Hematopoietic multipotent progenitor cell treated with erythropoietin and hydrocortisone succinate and interleukin-3 and kit ligand, for 15 days (in vitro differentiated cells): ENCODE measurements around the gene KRTAP3-2.

Experiments used
- DNase-seq: peaks from one replicate; pipeline ENCODE4 v3.0.0-alpha.2; 2015; ENCODE audit warnings: low spot score

KRTAP3-2 gene

GRCh38 chr17:41010441-41010840, 10.7 kb upstream of the KRTAP3-2 start:
- no peak for DNase-seq

DNA sequence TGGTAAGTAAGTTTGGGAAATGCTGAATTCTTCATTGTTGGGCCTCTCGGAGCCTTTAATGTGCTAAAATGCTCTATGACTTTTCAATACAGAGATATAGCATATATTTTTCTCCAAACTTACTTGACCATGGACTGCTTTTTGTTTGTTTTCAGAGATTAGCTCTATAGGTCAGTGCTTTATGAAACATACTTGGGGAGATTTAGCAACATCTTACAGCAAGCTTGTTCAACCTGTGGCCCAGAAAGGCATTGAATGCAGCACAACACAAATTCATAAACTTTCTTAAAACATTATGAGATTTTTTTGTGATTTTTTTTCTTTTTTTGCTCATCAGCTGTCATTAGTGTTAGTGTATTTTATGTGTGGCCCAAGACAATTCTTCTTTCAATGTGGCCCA, 10.2 kb upstream of the KRTAP3-2 start:
- no peak for DNase-seq

DNA sequence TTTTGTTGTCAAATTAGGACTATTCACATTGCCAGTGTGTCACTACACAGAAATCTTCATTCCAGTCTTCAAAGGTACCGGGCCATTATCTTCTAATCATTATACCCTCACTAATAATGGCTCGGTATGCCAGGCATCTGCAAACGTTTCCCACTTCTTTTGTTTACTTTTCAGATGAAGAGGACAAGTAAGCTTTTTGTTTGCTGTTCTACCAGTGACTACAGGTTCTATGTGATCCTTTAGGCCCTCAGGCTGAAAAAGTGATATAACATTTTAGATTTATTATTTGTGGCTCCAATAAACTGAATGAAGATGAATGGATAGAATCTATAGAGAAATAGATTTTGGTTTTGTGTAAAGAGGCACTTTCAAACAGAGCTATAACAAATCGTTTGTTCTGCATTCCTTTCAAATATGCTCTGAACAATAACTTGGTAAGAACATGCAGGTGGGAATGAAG, 9.6 kb upstream of the KRTAP3-2 start:
- no peak for DNase-seq

- DNase-seq = no peak
Observed at GRCh38 chr17:41008811-41009210, 9.1 kb upstream of the KRTAP3-2 start, which contains the start of gene KRTAP3-1. KRTAP3-1 (minus strand) TSS chr17:41009128; CDS start chr17:41009074, 54 bp downstream.

- no peak for DNase-seq
Observed at GRCh38 chr17:41004397-41004796, 4.7 kb upstream of the KRTAP3-2 start.

- DNase-seq = no peak
Observed at GRCh38 chr17:41003926-41004325, 4.2 kb upstream of the KRTAP3-2 start.

GRCh38 chr17:41002814-41003213, 3.1 kb upstream of the KRTAP3-2 start:
- DNase-seq = no peak

DNA sequence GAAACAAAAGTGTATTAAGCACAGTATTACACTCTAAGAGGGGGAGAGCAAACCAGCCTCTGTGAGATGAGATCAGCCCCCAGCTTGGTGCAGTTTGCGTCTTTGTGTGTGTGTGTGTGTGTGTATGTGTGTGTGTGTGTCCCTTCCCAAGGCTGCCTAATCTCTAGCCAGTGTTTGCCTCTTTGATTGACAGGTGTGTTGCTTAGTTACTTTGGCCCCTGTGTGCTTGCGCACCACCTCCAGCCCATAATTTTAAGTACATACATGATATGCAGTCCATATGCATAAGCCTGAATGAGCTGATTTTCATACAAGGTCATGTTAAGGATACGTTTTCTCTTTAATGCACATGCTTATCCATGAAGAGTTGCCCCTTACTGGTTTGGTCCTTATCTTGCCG, 2.1 kb upstream of the KRTAP3-2 start:
- DNase-seq = no peak

DNA sequence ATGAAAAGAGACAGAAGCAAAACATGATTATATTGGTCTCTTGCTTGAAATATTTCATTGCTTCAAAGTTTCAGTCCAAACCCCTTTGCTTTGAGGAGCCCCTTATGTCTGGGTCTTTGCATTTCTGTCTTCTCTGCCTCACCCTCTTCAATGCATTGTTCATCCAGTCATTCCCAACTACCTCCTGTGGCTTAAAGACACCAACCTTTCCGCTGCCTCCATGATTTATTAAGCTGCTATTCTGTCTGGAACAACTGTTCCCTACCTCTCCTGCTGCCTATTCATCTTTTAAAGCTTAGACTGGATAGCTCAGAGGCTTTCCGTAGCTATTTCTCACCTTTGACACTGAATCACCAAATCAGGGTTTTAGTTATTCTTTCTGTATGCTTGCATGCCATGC, 2.3 kb downstream of the KRTAP3-2 start:
- no peak for DNase-seq

DNA sequence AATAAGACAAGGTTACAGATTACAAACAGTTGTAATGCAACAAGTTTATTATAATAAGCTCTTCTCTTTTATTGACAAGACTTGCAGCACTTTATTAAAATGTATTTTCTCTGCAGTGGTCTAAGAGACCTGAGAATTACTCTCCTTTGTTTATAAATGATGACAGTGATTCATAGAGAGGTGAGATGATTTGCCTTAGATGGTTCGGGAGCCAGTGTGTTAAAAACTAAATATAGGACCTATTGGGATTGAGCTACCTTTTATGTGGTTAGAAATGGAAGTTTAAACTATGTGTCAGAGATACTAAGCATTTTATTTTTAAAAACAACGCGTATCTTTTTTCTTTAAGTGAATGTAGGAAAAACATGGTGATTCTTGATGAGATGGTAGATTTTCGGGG, 2.9 kb downstream of the KRTAP3-2 start:
- DNase-seq = no peak

DNA sequence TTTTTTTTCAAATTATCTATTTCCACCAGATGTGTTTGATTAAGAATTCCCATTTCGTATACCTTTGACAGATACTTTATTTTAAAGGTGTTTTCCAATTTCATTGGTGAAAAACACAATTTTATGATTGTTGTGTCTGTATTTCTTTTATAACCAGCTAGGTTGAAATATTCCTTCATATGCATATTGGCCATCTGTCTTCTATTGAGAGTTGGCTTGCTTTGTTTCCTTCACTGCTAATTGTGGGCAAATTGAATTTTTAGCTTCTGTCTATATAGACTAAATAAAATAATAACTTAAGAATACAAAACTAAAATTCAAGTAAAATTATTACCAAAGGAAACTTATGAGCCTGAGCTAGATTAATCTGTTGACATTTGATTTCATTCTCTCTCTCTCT, 4.6 kb downstream of the KRTAP3-2 start:
- no peak for DNase-seq

DNA sequence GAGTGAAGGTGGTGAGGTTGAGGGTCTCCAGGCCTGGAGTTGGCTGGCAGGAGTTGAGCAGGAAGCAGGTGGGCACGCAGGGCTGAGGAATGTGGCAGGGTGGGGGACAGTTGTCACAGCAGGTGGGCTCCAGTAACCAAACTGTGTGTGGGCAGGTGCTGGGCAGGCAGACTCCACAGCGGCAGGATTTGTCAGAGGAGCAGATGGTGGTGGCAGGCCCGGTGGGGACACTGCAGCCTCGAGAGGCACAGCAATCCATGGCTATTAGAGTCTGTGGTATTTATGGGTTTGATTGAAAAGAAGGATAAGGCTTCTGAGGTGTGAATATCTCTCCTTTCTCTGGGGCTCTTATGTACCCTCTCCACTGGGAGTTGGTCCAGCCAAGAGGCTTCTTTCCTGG, 5.9 kb downstream of the KRTAP3-2 start, which contains the start of gene KRTAP3-3:
Gene KRTAP3-3 (minus strand): TSS at position 326 of the 400 bp plus-strand sequence. CDS start 67 bp downstream, at position 259.
- DNase-seq = no peak

DNA sequence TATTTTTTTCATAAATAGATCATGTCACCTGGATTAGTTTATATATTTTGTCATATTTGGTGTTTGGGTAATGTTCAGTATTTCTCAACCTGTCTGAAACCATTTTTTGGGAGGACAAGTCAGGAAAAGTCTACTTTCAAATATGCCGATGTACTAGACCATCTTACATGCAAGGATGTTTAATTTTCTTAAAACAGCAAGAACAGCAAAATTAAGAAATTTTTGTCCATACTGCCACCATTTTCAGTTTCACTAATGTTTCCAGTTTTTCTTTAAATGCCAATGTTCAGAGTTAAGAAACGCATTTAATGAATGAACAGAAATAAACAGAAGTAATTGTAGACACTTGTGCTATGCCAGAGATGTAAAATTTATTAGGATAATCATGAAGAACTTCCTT, 6.6 kb downstream of the KRTAP3-2 start:
- no peak for DNase-seq

- DNase-seq = no peak
Observed at GRCh38 chr17:40992666-40993065, 7.0 kb downstream of the KRTAP3-2 start.

DNA sequence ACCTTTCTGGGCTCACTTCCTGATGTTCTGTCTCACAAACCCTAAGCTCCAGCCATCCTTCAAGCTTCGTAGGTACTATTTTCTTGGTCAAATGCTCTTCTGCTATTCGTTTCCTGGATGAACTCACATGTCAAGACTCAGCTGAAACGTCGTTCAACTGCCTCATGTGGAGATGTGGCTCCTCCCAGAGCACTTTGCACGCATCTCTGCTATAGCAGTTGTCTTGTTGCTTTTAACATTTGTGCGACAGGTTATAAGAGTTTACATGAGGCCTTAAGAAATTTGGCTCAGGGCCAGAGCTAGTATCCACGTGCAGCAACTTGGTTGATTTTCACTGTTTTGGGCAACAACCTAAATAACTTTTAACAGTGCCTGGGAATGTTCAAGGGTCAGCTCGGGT, 12.8 kb downstream of the KRTAP3-2 start:
- DNase-seq = no peak

DNA sequence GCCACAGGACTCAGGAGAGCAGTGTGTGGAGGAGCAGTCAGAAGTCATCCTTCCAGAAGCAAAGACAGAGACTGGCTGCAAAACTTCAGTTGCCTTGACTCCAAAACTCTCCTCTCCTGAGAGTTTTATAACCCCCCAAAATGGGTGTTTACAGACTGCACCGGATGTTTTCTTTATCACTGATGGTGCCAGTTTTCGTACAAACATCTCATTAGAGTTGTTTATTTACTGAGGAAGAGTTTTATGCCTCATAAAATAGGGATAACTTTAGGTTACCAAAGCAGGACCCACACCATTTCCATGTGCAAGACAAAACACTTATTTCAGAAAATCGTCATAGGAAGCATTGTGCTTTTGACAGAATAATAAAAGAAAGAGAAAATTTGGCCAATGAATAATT, 15.5 kb downstream of the KRTAP3-2 start, which contains the start of gene KRT40:
Gene KRT40 (minus strand): TSS at position 101 of the 400 bp plus-strand sequence. CDS start 53 bp downstream, at position 48.
- DNase-seq = no peak

DNA sequence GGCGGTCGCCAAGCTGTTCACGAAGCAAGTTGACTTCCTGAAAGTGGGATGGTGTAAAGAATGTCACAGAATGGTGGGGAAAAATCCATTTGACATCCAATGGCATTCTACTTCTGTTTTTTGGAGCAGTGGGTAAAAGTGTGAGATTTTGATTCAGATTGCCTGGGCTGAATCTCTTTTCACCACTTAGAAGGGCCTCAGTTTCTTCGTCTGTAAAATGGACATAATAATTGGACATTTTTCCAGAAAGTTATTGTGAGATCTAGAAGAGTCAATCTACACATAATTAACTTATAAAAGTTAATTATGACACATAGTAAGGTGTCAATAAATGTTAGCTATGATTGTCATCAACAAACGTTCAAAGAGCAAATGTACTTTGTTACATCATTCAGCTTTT, 18.6 kb downstream of the KRTAP3-2 start:
- DNase-seq = no peak

DNA sequence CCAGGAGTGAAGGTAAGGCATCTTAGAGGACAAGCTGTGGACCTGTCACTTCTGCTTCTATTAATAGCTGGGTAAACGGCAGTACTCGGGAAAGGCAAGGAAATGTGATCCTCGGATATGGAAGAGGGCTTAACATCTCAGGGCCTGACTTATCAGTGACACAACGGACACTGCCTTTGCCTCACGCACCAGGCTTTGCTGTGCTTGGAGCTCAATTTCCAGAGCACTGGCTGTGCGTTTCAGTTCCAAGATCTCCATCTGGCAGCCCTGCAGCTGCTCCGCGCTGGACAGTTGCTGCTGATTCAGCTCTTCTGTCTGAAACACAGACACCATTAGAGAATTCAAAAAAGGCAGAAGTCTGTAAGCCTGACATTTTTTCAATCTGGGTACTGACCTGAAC, 19.1 kb downstream of the KRTAP3-2 start:
- no peak for DNase-seq

DNA sequence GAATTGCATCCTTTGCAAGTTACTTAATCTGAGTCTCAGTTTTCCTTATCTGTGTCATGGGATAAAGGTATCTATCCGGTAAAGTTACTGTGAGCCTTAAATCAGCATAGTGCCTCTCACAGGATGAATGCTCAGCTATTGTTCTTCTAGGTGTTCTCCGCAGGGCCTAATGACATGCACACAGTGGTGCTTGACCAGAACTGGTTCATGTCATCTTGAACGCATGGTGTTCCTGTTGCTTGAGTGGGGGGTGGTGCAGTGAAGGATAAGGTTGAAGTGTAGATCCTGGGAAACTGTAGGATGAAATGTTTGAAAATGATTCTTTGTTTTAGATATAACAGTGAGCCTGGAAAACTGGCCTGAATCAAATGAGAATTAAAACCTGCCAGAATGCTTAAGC, 19.6 kb downstream of the KRTAP3-2 start:
- no peak for DNase-seq

DNA sequence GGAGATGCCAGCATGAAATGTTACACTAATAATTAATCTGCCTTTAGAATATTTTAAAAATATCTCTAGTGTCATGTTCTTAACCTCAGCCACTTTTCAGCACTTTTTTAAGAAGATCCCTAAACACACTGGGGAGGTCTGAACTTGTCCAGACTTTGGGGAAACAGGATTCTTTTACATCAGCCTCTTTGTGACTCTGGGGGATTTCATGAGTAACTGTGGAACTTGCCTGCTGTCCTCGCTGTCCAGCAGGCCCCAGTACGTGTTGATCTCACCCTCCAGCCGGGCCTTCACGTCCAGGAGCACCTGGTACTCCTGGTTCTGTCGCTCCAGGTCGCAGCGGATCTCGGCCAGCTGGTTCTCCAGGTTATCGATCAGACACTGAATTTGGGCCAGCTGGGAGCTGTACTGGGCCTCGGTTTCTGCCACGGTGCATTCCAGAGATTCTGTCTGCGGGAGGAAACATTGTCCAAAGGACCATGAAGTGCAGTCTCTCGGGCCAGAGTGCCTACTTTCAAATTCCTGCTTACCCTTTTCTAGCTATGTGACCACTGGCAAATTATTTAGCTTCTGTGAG, 21.0 kb downstream of the KRTAP3-2 start:
- DNase-seq = no peak

GRCh38 chr17:40975516-40975915, 24.2 kb downstream of the KRTAP3-2 start:
- no peak for DNase-seq

DNA sequence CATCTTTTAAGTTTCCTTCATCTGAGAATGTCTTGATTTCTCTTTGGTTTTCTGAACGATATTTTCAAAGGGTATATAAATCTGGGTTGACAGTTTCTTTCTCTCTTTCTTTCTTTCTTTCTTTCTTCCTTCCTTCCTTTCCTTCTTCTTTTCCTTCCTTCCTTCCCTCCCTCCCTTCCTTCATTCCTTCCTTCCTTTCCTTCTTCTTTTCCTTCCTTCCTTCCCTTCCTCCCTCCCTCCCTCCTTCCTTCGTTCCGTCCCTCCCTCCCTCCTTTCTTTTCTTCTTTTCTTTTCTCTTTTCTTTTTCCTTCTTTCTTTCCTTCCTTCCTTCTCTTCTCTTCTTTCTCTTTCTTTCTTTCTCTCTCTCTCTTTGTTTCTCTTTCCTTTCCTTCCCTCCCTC, 25.3 kb downstream of the KRTAP3-2 start:
- DNase-seq = no peak

GRCh38 chr17:40967582-40967981, 32.1 kb downstream of the KRTAP3-2 start:
- no peak for DNase-seq

GRCh38 chr17:40966848-40967247, 32.9 kb downstream of the KRTAP3-2 start, which contains the start of gene KRT39:
KRT39 (minus strand) TSS chr17:40966948; CDS start chr17:40966856, 92 bp downstream.
- DNase-seq = no peak
